Ovary (tissue), 3 donors: ENCODE results near the gene ECE2.

ENCODE experiments used
- CTCF ChIP-seq, 3 donors: fragments of 450-650 bp in 2 of 3; fragments of 200-600 bp in 1 of 3; IDR thresholded peaks; one replicate each; pipeline versions ENCODE4 v1.5.1 to v1.8.0; 2016 to 2022; ENCODE audit warnings: antibody characterized with exemption in 3 of 3, mild to moderate bottlenecking in 1 of 3
- EP300 ChIP-seq: sonication (generic); formaldehyde crosslinking; IDR thresholded peaks from one replicate; pipeline ENCODE4 v1.6.1; 2017; ENCODE audit warnings: antibody characterized with exemption
- POLR2A ChIP-seq: fragments of 450-650 bp; IDR thresholded peaks from one replicate; pipeline ENCODE4 v1.6.1; 2017; ENCODE audit warnings: antibody characterized with exemption, mild to moderate bottlenecking, moderate library complexity
- donor health status: DM: no; HTN: no; CAD: no.

- TF ChIP-seq CTCF (IDR thresholded peaks at IDR 0.05), result peak in 2 of 3 donors; percentile 71 to 79
- peak; percentile 19 for TF ChIP-seq POLR2A
- no peak for TF ChIP-seq EP300
Measured at GRCh38 chr3:184249412-184250166, 26.2 kb upstream of the ECE2 start, which contains the start of gene EEF1AKMT4.
